Adrenal gland (tissue), 5 donors: ENCODE measurements around the gene MAVS.

Source experiments
- POLR2A ChIP-seq, 2 donors: fragments of 450-650 bp; IDR thresholded peaks; one replicate each; pipeline ENCODE4 v1.6.1; 2017; ENCODE audit warnings: antibody characterized with exemption in 2 of 2, mild to moderate bottlenecking in 2 of 2, moderate library complexity in 1 of 2
- TF ChIP-seq, protein P1 (sequence below), 6 experiments: fragments of 450-650 bp in 4 of 6; fragments of 200-600 bp in 2 of 6; sonication (generic) in 1 of 6; IDR thresholded peaks; 1 replicate in 5 of 6; 2 replicates in 1 of 6; pipeline versions ENCODE4 v1.5.1 to v1.8.0; 2016 to 2021; ENCODE audit warnings: antibody characterized with exemption in 6 of 6, mild to moderate bottlenecking in 2 of 6, moderate library complexity in 1 of 6
- donor health status: DM: no; HTN: no; CAD: no.

DNA sequence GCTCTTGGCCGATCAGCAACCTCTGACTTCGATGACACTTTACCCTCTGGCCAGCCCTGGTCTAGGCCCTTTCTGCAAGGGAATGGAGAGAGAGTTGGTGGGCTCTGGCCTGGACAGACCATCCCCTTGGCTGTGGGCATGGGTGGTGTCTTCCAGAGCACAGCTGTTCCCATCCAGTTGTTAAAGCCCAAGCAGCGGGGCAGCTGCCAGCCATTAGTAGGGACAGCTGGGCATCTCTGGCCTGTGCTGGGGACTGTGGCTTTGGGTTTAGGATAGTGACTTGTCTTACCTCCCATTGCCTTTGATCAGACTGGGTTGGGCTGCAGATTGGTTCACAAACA lies 47.8 kb upstream of the MAVS start:
- no peak for TF ChIP-seq POLR2A (IDR thresholded peaks at IDR 0.05)
- TF ChIP-seq, protein P1, sequence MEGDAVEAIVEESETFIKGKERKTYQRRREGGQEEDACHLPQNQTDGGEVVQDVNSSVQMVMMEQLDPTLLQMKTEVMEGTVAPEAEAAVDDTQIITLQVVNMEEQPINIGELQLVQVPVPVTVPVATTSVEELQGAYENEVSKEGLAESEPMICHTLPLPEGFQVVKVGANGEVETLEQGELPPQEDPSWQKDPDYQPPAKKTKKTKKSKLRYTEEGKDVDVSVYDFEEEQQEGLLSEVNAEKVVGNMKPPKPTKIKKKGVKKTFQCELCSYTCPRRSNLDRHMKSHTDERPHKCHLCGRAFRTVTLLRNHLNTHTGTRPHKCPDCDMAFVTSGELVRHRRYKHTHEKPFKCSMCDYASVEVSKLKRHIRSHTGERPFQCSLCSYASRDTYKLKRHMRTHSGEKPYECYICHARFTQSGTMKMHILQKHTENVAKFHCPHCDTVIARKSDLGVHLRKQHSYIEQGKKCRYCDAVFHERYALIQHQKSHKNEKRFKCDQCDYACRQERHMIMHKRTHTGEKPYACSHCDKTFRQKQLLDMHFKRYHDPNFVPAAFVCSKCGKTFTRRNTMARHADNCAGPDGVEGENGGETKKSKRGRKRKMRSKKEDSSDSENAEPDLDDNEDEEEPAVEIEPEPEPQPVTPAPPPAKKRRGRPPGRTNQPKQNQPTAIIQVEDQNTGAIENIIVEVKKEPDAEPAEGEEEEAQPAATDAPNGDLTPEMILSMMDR (IDR thresholded peaks at IDR 0.05) = no peak
